ENCODE data around the gene LRRC26.

LRRC26 gene

DNA sequence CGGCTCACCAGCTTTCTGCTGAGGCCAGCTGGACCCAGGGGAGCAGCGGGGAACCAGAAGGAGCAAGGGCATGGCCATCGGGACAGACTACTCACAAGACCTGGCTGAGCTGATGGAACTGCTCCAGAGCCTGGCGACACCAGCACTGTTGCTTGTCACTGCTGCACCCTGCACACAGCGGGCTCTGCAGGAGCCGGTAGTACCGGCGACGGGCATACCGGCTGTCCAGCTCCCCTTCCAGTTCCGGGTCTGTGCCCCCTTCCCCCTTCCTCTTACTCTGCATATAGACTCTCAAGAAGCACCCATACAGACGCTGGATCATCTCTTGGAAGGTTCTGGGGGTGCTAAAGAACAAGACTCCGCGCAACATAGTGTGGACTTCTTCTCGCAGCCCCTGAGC, 17.5 kb upstream of the LRRC26 start:
- no peak for DNase-seq (ENCODE audit: low read depth)
- peak overlapping the region; percentile 98 for H3K4me3 ChIP-seq (ENCODE audit: low read depth, low read length)

- H3K4me3 ChIP-seq (ENCODE audit: low read depth, low read length) = no peak overlapping the region
- DNase-seq (ENCODE audit: low read depth) = no peak
These were observed 16.5 kb upstream of the LRRC26 start for GRCh38 chr9:137186385-137186784.

GRCh38 chr9:137185921-137186320, 16.1 kb upstream of the LRRC26 start:
- H3K4me3 ChIP-seq (ENCODE audit: low read depth, low read length) = no peak overlapping the region
- no peak for DNase-seq (ENCODE audit: low read depth)

GRCh38 chr9:137184881-137185660, 15.2 kb upstream of the LRRC26 start:
- H3K4me3 ChIP-seq (ENCODE audit: low read depth, low read length) = no peak overlapping the region
- DNase-seq (ENCODE audit: low read depth) = no peak

- DNase-seq (ENCODE audit: low read depth) = no peak
These were observed 14.2 kb upstream of the LRRC26 start for GRCh38 chr9:137183980-137184595.

DNA sequence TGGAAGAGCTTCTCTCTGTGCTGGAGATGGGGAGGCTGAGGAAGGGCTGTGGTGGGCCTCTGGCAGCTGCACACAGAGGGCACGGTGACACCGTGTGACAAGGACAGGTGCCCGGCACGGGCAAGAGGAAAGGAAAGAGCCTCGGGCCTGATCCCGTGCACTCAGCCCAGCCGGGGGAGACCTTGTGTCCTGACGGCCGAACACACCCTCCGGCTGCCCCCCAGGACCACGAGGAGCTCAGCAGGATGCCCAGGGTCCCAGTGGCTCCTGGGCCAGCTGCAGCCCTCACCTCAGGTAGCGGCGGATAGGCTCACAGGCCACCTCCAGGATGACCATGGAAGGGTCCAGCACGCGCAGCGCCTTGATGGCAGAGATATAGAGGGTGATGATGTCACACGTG, 13.0 kb upstream of the LRRC26 start:
- DNase-seq (ENCODE audit: low read depth) = no peak
- no peak overlapping the region for H3K4me3 ChIP-seq (ENCODE audit: low read depth, low read length)

More at GRCh38 chr9:137183980-137184595, 14.2 kb upstream of the LRRC26 start:
- H3K4me3 ChIP-seq (ENCODE audit: low read depth, low read length) = no peak overlapping the region

GRCh38 chr9:137181680-137182079, 11.8 kb upstream of the LRRC26 start:
- DNase-seq (ENCODE audit: low read depth) = no peak
- H3K4me3 ChIP-seq (ENCODE audit: low read depth, low read length) = no peak overlapping the region

DNA sequence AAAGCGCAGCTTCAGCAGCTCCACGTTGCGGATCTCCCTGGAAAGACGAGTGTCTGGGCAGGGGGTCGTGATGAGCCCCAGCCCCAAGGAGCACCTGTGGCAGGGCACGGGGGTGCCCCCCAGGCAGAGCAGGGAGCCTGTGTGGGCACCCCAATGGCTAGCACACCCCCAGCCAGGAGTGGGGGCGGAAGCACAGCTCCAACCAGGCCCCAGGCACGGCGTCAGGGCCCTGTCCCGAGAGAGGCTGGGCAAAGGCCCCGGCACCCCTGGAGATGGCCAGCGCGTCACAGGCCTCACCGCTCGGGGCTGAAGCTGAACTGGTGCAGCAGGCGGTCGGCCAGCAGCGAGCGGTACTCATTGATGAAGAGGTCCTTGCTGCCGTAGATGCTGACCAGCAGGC, 10.6 kb upstream of the LRRC26 start:
- H3K4me3 ChIP-seq (ENCODE audit: low read depth, low read length) = no peak overlapping the region
- no peak for DNase-seq (ENCODE audit: low read depth)

GRCh38 chr9:137179761-137180160, 9.9 kb upstream of the LRRC26 start:
- no peak overlapping the region for H3K4me3 ChIP-seq (ENCODE audit: low read depth, low read length)
- DNase-seq (ENCODE audit: low read depth) = no peak

- no peak for DNase-seq (ENCODE audit: low read depth)
These were observed 9.2 kb upstream of the LRRC26 start for GRCh38 chr9:137178939-137179630.

GRCh38 chr9:137178201-137178938, 8.5 kb upstream of the LRRC26 start:
- H3K4me3 ChIP-seq (ENCODE audit: low read depth, low read length) = no peak overlapping the region
- no peak for DNase-seq (ENCODE audit: low read depth)

More at GRCh38 chr9:137178939-137179630, 9.2 kb upstream of the LRRC26 start:
- H3K4me3 ChIP-seq (ENCODE audit: low read depth, low read length) = no peak overlapping the region

DNA sequence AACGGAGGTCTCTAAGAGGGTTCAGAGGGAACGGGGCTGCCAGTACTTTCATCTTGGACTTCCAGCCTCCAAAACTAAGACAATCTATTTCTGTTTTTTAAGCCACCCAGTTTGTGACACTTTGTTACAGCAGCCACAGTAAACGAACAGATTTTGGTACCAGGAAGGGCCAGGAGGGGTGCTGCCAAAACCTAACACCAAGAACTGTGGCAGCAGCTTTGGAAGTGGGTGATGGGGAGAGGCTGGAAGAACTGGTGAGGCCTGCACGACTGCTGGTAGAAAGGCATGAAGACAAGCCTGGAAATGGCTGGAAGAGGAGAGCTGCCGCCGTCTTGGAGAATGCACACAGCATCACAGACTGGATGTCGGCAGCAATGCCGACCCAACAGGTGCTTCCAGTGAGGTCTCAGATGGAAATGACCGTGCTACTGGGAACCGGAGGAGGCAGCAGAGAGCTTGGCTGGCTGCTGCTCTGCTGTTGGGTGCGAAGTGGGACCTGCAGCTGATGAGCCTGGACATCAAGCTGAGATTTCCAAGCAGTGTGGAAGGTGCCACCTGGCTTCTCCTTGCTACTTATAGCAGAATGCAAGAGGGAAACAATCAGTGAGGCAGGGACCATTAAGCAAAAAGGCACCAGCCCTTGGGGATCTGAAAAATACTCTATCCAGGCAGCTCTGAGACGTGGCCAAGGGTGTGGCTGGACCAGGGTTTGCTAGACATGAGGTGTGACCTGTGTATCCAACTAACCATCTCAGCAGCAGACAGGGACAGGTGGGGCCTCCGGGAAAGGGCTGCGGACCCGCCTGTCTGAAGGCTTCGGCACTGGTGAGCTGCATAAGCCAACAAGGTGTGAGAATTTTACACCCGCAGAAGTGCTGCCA, 6.7 kb upstream of the LRRC26 start:
- H3K4me3 ChIP-seq (ENCODE audit: low read depth, low read length) = no peak overlapping the region
- no peak for DNase-seq (ENCODE audit: low read depth)

DNA sequence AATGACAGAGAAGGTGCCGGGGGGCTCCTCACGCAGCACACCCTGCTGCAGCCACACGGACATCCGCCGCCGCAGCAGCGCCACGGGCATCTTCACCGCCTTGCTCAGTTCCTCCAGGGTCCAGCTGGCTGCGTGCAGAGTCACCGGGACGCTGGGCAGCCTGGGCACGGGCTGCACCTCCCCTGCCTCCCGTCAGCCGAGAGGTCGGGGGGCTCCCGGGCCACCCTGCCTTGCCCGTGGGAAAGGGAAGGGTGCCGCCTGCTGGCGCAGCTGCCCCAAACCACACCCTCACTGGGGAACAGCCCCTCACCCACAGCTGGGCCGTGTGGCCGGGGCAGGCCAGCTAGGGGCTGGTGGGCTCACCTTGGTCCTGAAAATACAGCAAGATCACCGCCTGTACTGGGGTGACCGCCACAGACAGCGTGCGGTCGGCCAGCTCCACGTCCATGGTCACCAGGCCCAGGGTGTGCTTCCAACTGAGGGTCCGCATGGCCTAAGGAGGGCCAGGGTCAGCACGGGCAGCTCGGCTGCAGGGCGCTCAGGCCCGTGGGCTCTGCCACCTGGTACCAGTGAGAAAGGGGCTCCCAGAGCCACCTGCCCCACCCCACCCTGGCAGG, 5.6 kb upstream of the LRRC26 start:
- DNase-seq (ENCODE audit: low read depth) = no peak
- H3K4me3 ChIP-seq (ENCODE audit: low read depth, low read length) = no peak overlapping the region

- no peak overlapping the region for H3K4me3 ChIP-seq (ENCODE audit: low read depth, low read length)
- DNase-seq (ENCODE audit: low read depth) = no peak
These were observed 5.0 kb upstream of the LRRC26 start for GRCh38 chr9:137174722-137175293.

- no peak overlapping the region for H3K4me3 ChIP-seq (ENCODE audit: low read depth, low read length)
These were observed 4.2 kb upstream of the LRRC26 start for GRCh38 chr9:137173796-137174664.

GRCh38 chr9:137172901-137173795, 3.3 kb upstream of the LRRC26 start:
- H3K4me3 ChIP-seq (ENCODE audit: low read depth, low read length) = no peak overlapping the region
- no peak for DNase-seq (ENCODE audit: low read depth)

More at GRCh38 chr9:137173796-137174664, 4.2 kb upstream of the LRRC26 start:
- DNase-seq (ENCODE audit: low read depth) = no peak
